ENCODE data around the gene CDH15.
"Not testable (repeated sequence)": the region's sequence is repeated elsewhere in the genome, so short reads cannot be mapped to it uniquely, and the experiment has no call there.

CDH15 gene

DNA sequence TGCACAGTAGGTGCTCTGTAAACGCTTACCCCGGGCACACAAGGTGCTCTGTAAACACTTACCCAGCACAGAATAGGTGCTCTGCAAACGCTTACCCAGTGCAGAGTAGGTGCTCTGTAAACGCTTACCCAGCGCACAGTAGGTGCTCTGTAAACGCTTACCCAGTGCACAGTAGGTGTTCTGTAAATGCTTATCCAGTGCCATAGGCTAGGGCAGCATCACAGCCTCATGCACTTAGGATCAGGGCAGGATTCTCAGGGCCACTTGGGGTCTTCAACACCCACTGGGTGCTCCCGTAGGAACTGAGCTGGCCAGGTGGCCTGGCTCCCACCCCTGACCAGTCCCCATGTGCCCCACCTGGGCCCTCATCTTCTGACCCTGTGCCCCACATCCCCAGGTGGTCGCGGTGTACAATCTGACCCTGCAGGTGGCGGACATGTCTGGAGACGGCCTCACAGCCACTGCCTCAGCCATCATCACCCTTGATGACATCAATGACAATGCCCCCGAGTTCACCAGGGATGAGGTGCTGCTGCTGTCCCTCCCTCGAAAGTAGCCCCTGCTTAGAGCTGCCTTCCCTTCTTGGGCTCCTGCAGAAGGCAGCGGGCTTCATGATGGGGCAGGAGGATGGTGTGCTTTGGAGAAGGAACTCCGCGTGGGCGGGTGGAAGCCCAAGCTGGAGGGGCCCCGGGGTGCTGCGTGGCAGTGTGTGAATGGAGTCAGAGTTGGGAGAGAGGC is 15.7 kb downstream of the CDH15 start:
- DNase-seq (ENCODE audit: low read depth in 2 of 2, low spot score in 1 of 2) = no peak

DNA sequence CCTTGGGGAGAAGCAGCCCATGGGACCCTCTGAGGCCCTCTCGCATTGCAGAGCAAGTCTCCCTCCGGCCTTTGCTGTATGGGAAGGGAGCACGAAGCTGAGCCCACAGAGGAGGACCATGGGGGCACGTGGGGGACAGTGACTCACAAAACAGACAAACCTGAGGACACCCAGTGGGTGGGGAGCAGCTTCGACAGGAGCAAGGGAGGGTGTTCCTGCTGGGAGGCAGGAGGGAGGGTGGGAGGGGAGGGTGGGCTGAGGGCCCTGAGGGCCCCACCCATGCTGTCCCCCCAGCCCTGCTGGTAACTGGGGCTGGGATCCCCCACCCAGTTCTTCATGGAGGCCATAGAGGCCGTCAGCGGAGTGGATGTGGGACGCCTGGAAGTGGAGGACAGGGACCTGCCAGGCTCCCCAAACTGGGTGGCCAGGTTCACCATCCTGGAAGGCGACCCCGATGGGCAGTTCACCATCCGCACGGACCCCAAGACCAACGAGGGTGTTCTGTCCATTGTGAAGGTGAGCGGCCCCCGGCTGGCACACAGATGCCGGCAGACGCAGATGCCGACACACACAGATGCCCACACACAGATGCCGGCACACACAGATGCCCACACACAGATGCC is 16.3 kb downstream of the CDH15 start:
- DNase-seq (ENCODE audit: low read depth in 2 of 2, low spot score in 1 of 2) = no peak

DNA sequence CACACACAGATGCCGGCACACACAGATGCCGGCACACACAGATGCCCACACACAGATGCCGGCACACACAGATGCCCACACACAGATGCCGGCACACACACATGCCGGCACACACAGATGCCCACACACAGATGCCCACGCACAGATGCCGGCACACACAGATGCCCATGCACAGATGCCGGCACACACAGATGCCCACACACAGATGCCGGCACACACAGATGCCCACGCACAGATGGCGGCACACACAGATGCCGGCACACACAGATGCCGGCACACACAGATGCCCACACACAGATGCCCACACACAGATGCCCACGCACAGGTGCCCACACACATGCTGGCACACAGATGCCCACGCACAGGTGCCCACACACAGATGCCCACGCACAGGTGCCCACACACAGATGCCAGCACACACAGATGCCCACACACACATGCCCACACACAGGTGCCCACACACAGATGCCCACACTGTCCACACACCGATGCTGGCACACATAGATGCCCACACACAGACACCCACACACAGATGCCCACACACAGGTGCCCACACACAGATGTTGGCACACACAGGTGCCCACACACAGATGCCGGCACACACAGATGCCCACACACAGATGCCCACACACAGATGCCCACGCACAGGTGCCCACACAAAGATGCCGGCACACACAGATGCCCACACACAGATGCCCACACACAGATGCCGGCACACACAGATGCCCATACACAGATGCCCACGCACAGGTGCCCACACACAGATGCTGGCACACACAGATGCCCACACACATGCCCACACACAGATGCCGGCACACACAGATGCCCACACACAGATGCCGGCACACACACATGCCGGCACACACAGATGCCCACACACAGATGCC is 17.2 kb downstream of the CDH15 start:
- not testable (repeated sequence) for DNase-seq (ENCODE audit: low read depth in 2 of 2, low spot score in 1 of 2)

GRCh38 chr16:89189358-89190025 is 17.9 kb downstream of the CDH15 start:
- no peak for DNase-seq (ENCODE audit: low read depth in 2 of 2, low spot score in 1 of 2)

DNA sequence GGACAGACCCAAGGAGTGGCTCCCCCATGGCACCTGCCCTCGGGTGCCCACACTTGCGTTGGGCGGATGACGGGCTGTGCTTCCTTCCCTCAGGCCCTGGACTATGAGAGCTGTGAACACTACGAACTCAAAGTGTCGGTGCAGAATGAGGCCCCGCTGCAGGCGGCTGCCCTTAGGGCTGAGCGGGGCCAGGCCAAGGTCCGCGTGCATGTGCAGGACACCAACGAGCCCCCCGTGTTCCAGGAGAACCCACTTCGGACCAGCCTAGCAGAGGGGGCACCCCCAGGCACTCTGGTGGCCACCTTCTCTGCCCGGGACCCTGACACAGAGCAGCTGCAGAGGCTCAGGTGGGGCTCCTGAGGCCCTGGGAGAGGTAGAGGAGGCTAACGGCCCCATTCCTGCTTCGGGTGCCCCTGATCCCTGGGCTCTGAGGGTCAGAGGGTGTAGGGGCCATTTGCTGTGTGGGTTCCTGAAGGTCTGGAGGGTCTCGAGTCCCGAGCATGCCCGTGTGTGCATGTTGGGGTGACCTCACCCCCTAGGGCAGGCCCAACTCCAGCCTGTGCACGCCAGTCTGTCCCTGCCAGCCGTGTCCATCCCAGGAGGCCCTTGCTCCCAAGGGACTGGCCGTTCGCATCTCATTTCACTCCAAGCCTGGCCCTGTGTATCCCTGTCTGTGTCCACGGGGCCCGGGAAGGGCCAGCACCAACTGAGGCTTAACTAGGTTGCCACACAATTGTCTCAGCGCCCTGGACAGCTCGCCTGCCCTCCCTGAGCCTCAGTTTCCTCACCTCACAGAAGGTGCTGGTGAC is 18.8 kb downstream of the CDH15 start:
- no peak for DNase-seq (ENCODE audit: low read depth in 2 of 2, low spot score in 1 of 2)

- no peak for DNase-seq (ENCODE audit: low read depth in 2 of 2, low spot score in 1 of 2)
These were observed 19.7 kb downstream of the CDH15 start for GRCh38 chr16:89191033-89191900.

DNA sequence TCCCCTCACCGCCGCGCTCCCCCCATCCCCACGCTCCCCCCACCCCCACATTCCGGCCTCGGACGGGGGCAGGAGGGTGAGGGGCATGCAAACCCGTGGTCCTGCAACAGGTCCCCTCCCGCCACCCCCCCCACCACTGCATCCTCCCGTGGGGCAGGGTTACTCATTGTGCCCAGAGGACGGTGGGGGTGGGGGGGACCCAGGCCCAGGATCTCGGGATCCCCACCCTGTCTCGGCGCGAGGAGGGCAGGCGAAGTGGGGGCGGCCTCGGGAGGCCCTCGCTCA is 20.3 kb downstream of the CDH15 start:
- no peak for DNase-seq (ENCODE audit: low read depth in 2 of 2, low spot score in 1 of 2)

DNA sequence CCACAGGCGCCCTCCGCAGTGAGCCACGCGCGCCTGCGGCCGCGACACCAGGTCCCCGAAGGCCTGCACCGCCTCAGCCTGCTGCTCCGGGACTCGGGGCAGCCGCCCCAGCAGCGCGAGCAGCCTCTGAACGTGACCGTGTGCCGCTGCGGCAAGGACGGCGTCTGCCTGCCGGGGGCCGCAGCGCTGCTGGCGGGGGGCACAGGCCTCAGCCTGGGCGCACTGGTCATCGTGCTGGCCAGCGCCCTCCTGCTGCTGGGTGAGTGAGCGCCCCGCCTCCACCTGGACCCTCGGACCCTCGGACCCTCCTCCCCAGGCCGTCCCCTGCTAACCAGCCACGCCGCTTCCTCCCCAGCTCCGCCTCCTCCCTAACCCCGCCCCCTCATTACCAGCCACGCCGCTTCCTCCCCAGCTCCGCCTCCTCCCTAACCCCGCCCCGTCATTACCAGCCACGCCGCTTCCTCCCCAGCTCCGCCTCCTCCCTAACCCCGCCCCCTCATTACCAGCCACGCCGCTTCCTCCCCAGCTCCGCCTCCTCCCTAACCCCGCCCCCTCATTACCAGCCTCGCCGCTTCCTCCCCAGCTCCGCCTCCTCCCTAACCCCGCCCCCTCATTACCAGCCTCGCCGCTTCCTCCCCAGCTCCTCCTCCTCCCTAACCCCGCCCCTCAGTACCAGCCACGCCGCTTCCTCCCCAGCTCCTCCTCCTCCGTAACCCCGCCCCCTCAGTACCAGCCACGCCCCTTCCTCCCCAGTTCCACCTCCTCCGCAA is 20.8 kb downstream of the CDH15 start:
- peak in 1 of 2 donors; percentile 73 for DNase-seq (ENCODE audit: low read depth in 2 of 2, low spot score in 1 of 2)

DNA sequence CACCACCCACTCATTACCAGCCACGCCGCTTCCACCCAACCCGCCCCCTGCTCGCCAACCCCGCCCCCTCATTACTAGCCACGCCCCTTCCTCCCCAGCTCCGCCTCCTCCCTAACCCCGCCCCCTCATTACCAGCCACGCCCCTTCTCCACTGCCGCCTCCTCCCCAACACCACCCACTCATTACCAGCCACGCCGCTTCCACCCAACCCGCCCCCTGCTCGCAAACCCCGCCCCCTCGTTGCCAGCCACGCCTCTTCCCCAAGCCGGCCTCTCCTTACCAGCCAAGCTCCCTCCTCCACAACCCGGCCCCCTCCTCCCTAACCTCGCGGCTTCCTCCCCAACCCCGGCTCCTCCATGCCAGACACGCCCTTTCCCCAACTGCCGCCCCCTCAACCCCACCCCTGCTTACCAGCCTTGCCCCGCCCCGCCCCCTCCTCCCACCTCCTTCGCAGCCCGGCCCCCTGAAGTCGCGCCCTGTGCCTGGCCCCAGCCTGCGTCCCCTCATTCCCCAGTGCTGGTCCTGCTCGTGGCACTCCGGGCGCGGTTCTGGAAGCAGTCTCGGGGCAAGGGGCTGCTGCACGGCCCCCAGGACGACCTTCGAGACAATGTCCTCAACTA is 21.5 kb downstream of the CDH15 start:
- peak; percentile 38 to 40 for DNase-seq (ENCODE audit: low read depth in 2 of 2, low spot score in 1 of 2)

GRCh38 chr16:89193576-89194293 is 22.2 kb downstream of the CDH15 start:
- DNase-seq (ENCODE audit: low read depth in 2 of 2, low spot score in 1 of 2) = no peak

DNA sequence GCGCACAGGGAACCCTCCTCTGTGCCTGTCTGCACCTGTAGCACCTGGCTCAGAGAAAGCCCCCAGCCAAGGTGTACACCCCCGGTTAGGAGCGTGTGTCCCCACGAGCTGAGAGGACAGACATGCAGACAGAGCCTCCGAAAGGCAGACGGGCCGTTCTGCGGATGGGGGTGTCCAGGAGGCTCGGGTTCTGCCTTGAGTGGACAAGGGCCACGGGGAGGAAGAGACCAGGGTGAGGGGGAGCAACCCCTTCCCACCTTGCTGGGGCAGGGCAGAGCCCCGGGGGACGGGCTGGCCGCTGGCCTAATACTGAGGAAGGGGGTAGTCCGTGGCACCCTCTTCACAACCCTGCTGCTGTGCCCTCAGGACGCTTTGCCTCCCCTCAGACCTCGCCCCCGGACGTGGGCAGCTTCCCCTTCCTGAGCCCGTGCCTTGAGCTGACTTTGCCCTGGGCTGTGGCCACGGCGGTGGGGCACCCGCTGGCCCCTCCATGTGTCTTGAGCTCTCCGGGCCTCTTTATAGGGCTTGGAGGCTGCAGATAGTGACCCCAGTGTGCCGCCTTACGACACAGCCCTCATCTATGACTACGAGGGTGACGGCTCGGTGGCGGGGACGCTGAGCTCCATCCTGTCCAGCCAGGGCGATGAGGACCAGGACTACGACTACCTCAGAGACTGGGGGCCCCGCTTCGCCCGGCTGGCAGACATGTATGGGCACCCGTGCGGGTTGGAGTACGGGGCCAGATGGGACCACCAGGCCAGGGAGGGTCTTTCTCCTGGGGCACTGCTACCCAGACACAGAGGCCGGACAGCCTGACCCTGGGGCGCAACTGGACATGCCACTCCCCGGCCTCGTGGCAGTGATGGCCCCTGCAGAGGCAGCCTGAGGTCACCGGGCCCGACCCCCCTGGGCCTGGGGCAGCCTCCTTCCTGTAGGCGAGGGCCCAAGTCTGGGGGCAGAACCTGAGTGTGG is 23.1 kb downstream of the CDH15 start:
- no peak for DNase-seq (ENCODE audit: low read depth in 2 of 2, low spot score in 1 of 2)

DNA sequence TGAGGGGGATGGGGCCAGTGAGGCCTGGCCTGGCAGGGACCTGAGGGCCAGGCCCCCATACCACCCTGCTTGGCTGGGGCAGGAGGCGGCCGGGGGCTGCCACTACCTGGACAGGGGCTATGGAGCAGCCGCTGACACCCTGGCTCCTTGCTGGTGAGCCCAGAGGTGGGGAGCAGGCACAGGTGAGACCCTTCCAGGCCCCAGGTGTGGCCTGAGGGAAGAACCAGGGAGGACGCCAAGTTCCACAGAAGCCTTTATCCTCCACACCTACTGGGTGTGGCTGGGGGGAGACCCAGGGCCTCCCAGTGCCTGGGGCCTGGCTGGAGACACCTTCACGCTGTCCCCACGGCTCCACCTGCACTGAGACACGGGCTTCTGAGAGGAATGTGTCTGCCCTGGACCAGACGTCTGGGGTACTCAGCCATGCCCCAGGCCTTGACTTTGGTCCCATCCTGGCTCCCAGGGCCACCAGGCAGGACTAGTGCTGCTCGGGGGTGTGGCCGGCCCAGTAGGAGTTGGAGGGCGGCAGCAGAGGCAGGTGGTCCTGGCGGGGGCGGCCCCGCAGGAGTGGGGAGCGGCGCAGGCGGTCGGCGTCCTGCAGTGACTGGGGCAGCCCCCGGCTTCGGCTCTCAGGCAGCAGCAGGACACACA is 24.1 kb downstream of the CDH15 start:
- no peak for DNase-seq (ENCODE audit: low read depth in 2 of 2, low spot score in 1 of 2)

- no peak for DNase-seq (ENCODE audit: low read depth in 2 of 2, low spot score in 1 of 2)
These were observed 25.6 kb downstream of the CDH15 start for GRCh38 chr16:89197033-89197632.

- no peak for DNase-seq (ENCODE audit: low read depth in 2 of 2, low spot score in 1 of 2)
These were observed 26.3 kb downstream of the CDH15 start for GRCh38 chr16:89197633-89198416.

All from stimulated activated CD8-positive, alpha-beta memory T cell treated with anti-CD3 and anti-CD28 coated beads, Interleukin-4, amount 100 ng/mL, for 4 hours (primary cell).